Measurements from ENCODE around the gene TMEM125.

The TMEM125 gene

GRCh38 chr1:43247256-43247921 is 22.4 kb upstream of the TMEM125 start:
- DNase-seq = no peak

- DNase-seq = no peak
These were observed 19.4 kb upstream of the TMEM125 start for GRCh38 chr1:43250351-43250761.

DNA sequence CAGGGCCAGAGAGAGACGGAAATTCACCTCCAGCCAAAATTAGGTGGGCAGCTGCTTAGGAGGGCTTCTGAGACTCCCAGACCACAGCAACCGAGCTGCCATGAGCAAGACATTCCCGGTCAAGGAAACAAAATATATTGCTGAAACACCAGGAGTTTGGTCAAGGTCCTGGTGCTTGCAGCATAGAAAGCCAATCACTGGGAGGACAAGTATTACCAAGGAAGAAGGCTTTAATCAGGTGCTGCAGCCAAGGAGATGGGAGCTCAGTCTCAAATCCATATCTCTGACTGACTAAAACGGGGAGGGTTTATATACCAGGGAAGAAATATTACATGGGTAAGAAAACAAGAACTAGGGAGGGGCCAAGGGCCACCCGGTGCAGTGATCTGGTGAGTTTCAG is 18.8 kb upstream of the TMEM125 start:
- DNase-seq = no peak

DNA sequence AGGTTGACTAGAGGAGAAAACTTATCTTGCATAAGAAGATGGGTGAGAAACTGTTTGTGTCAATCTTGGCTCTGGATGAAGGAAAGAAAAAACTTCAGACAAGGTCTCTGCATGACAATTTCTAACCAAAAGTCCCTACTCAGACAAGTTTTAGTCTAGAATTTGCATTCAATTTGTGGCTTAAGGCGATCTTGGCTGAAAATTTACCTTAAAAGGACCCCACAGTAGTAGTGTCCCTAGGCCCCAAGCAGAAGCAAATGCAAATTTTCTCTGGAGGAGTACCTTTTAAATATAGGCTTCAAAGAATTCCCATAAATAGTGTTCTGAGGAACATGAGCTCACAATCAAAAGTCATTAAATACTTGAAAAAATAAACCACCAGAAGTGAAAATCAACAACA is 17.6 kb upstream of the TMEM125 start:
- no peak for DNase-seq

- DNase-seq = no peak
These were observed 16.6 kb upstream of the TMEM125 start for GRCh38 chr1:43253173-43253572.

DNA sequence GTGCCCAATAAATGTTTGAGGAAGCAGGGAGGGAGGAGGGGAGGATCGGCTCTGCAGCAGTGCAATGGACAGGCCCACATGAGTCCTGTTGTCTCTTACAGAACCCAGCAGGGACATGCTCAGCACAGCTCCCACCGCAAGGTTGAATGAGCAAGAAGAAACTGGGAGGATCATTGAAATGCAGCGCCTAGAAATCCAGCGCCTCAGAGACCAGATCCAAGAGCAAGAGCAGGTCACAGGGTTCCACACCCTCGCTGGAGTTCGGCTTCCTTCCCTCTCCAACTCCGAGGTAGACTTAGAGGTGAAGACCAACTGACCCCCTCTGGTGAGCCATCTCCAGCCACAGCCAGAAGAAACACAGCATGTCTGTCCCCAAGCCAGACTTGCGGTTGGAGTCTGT is 15.9 kb upstream of the TMEM125 start:
- DNase-seq = no peak

- DNase-seq = no peak
These were observed 14.2 kb upstream of the TMEM125 start for GRCh38 chr1:43255438-43256210.

DNA sequence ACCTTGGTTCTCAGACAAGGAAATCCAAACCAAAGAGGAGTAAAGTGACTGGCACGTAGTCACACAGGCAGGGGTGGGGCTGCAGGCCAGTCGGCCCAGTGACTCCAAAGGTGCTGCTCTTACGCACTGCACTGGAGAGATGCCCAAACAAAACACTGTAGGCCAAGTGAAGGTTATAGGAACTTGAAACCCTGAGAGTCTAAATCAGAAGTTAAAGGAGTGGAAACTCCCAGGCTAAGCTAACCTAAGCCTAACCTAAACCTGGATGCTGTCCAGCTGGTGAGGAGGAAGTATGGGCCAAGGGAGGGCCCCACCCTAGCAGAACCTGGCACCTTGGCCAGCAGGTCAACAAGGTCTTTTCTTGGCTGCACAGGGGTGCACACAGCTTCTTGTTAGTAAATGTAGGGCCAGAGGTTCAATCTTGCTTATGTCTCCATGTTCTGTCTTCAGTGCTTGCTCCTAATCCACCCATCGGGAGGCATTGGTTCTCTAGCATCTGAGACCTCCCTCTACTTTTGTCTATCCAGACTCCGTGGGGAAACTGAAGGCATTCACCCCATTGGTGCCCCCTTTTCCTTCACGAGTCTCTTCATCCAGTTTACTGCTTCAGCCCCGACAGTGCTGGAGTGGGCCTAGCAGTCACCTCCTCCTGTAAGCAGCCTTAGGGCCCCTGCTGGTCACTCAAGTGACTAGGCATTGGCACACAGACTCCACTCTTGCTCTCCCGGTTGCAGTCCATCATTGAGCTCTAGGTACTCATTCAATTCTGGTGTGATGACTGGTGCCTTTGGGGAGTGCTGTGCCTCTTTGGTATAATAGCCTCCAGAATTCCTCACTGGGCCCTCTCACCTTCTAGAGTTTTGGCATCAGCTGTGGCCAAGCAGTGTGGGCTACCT is 12.9 kb upstream of the TMEM125 start:
- DNase-seq = no peak

DNA sequence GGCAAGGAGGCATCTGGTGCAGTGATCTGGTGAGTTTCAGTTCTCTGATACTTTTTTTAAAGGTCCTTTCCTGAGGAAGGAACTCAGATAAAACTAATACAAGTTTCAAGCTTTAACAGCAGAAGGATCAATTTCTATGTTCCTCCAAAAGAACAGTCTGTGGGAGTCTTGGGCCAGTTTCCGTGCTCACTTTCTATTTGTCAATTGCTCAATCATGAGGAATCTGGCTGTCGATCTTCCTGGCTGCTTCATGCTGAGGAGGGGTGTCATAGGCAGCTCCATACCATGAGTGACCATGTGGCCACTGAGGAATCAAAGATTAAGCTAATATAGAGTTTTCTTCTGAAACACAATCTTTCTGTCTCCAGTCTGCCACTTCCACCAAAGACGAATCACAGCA is 11.4 kb upstream of the TMEM125 start:
- no peak for DNase-seq

DNA sequence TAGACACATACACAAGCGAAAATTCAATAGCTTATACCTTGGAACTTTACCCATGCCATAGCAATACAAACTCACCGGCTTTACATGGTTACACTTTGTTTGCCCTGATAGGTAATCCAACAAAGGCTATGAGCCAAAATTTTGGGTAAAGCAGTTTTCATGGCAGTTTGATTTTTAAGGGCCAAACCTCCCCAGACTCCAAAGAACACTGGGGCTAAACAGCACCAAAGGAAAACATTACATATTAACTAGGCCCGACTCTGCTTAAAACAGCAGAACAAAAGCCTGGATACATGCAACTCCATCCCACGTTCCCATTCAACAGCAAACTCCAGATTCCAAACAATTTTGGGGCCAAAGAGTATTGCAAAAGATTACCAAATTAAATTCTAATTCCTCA is 4.4 kb upstream of the TMEM125 start:
- no peak for DNase-seq

DNA sequence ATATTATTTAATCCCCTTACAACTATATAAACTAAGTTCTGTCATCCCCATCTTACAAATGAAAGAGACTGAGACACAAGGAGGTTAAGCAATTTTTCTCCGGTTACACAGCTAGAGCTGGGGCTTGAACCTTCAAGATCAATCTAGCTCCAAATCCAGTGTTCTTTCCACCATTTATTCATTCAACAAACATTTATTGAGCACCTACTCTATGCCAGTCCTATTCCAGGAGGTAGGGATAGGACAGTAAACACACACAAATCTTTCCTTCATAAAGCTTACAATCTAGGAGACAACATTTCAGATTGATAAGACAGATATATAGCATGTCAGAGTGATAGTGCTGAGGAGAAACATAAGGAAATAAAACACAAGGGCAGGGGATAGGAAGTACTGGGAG is 2.9 kb upstream of the TMEM125 start:
- no peak for DNase-seq

- no peak for DNase-seq
These were observed 2.4 kb upstream of the TMEM125 start for GRCh38 chr1:43267291-43267805.

GRCh38 chr1:43267818-43268425 is 1.9 kb upstream of the TMEM125 start:
- no peak for DNase-seq

DNA sequence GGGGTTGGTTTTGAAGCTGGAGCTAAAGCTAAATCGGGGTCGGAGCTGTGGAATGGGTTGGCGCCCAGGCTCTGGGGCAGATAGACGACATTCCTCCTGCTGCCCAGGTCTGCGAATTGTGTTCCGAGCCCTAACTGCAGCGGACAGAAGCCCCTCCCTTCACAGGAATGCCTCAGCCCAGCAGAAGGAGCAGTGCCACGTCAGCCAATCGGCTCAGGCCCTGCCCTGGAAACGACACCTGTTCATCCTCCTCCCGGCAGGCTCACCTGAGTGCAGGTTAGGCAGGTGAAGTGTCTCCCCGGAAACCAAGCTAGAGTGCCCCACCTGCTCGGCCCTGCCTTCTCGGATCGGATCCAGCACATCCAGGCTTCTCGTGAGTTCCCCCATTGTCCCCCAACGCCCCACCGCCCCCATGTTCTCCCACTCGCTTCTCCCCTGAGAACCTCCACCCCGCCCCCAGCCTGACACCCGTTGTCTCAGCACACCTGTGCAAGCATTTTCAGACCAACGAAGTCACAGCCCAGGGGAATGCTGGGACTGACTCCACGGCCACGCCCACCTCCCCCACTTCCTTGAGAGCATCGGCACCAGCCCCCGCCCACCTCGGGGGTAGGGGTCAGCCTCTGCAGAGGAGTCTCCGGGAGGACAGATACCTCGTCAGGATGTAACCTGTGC is 775 bp downstream of the TMEM125 start:
- no peak for DNase-seq

DNA sequence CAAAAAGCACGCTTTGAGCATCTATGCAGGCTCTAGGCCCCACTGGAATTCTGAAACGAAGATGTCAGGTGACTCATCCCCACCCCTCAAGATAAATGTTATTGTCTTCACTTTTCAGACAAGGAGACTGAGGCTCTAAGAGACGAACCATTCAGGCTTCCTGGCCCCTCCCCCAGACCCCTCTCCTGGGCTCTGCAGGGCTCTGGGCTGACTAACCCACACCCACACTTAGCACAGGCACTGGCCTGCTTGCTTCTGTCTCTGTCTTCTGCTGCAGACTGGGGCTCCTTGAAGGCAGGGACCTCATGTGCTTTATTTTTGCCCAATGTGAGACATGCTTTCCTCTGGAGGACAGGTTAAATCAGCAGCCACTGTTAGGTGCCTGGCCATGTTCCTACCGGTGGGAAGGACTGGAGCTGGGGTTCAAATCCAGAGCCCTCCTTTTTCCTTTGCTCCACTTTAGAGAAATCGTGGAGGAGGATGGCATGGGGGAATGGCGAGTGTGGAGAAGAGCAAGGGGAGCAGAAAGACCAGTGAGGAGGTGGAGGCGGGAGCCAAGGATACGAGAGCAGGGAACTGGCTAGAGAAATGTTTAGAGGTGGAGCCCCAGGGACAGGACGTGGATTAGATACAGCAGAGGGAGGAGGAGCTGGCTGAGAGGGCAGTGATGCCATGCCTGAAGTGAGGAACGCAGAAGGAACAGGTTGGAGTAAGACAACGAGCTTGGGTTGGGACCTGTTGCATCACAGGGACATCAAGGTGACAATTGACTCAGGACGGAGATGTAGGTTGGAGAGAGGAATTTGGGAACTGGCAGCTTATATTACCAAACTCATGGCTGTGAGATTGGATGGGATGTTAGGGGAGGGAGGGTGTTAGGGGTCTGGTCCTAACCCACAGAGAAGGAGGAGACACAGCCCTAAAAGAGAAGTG is 1.7 kb downstream of the TMEM125 start:
- DNase-seq = no peak

DNA sequence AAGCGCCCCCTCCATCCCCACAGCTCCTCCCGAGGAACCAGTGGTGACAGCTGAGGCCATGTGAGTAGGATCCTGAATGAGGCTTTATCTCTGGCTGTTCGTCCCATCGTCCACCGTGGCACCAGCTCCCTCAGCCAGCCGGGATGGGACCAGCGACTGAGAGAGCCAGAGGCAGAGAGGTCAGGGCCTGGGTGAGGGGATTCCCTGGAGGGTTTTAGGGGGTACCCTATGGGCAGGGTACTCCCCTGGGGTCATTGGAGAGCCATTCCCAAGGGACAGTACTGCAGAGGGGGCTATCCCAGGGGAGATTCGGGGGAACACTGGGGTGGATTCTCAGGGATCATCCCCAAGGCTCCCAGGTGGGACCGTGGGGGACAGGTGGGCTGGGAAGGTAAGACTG is 2.4 kb downstream of the TMEM125 start:
- no peak for DNase-seq

- DNase-seq = no peak
These were observed 3.1 kb downstream of the TMEM125 start for GRCh38 chr1:43272576-43273571.

DNA sequence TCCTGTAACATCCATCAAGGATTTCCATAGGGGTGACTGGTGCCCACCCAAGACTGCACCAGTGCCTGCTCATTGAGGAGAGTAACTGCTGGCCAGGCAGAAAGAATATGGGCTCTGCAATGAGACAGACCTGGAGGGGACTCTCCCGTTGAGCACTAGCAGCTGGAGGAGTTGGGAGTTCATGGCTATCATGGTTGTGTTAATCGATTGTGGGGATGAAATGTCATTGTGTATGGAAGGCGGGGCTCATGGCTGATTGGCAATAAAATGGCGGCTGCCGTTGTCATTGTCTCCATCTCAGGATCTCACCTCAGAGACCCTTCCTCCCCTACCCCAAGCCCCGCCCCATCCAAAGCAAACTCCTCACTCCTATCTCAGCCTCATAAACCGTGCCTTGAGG is 3.9 kb downstream of the TMEM125 start:
- no peak for DNase-seq

GRCh38 chr1:43274125-43274803 is 4.5 kb downstream of the TMEM125 start:
- DNase-seq = peak; percentile 59

Data from GDM1 (cell line).